Kidney (tissue), 14 donors: Measurements from ENCODE around the gene KIF5C. TPM values are rescaled to one million over a fixed set of nuclear protein-coding genes. Genes with fewer than 3 reads are reported as not detected.

Experiments
- DNase-seq, 5 donors: peaks; one replicate each; pipeline ENCODE4 v3.0.0-alpha.2; 2013 to 2020
- FAIRE-seq: peaks from 2 replicates; lab custom pipeline; 2012; peaks lifted over from hg19 to GRCh38; lab: Jason Lieb, UNC
- H3K27ac ChIP-seq, 2 donors: one replicate each; pipeline ENCODE4 v1.7.0; 2013; ENCODE audit warnings: low read depth in 2 of 2, low read length in 2 of 2, inconsistent platforms in 1 of 2
- H3K27me3 ChIP-seq: one replicate; pipeline ENCODE4 v1.7.1; 2013; ENCODE audit warnings: low read length, inconsistent platforms; ENCODE audit not compliant: control insufficient read depth, insufficient read depth
- H3K36me3 ChIP-seq, 3 donors: one replicate each; pipeline versions ENCODE4 v1.7.0 to v1.7.1; 2013; ENCODE audit warnings: low read length in 3 of 3, control low read depth in 1 of 3, inconsistent platforms in 1 of 3; ENCODE audit not compliant: insufficient read depth in 3 of 3, control insufficient read depth in 2 of 3
- H3K4me1 ChIP-seq, 3 donors: one replicate each; pipeline versions ENCODE4 v1.7.0 to v1.7.1; 2013; ENCODE audit warnings: low read length in 3 of 3, inconsistent platforms in 1 of 3, low read depth in 1 of 3; ENCODE audit not compliant: control insufficient read depth in 2 of 3, insufficient read depth in 2 of 3
- H3K4me3 ChIP-seq, 3 donors: one replicate each; pipeline versions ENCODE4 v1.7.0 to v1.8.1; 2013; ENCODE audit warnings: low read length in 3 of 3, control low read depth in 1 of 3, inconsistent platforms in 1 of 3
- H3K9ac ChIP-seq, 3 donors: one replicate each; pipeline versions ENCODE4 v1.7.0 to v1.7.1; 2013; ENCODE audit warnings: low read length in 3 of 3, control low read depth in 1 of 3, inconsistent platforms in 1 of 3
- H3K9me3 ChIP-seq, 3 donors: one replicate each; pipeline versions ENCODE4 v1.7.0 to v1.7.1; 2013; ENCODE audit warnings: low read length in 3 of 3, control low read depth in 1 of 3, inconsistent platforms in 1 of 3; ENCODE audit not compliant: control insufficient read depth in 2 of 3, insufficient read depth in 1 of 3
- CTCF ChIP-seq: IDR thresholded peaks from 3 replicates; pipeline ENCODE4 v1.5.1; 2012; ENCODE audit warnings: mild to moderate bottlenecking, moderate library complexity, borderline replicate concordance; ENCODE audit not compliant: insufficient read depth; ENCODE audit errors: extremely low read depth
- intact Hi-C: fragments of 100-400 bp; cut with DNase I; formaldehyde crosslinking; loops from one replicate; pipeline ENCODE4 v1.11.1; 2022
- polyA plus RNA-seq: library from polyadenylated mRNA; stranded (reverse); fragments of 350-450 nt; fragmentation: Illumina TruSeq; extraction: RNeasy Lipid Tissue Mini Kit (QIAGEN cat#74804); gene quantifications from one replicate; pipeline ENCODE4 v1.2.3, GENCODE V29; 2014; ENCODE audit warnings: low read depth, low replicate concordance; ENCODE audit not compliant: insufficient read depth
- total RNA-seq: library from RNA; stranded (reverse); fragmentation: NEBNext Ultra II Directional; extraction: Animal tissue kit (Norgen Biotek cat#: 25700); gene quantifications from one replicate; pipeline ENCODE4 v1.2.1, GENCODE V29; 2021
- donor health status: control.
- donor health status: control.
- donor health status: control.
- donor health status: control.
- donor health status: control.
- donor health status: DM: yes; HTN: yes; CAD: no.
- donor health status: Normal renal cell carcinoma (clear cell type).

Gene KIF5C
- total and polyA plus RNA-seq, 2 donors from 2014 or later, result 1.0 to 3.6 TPM

- no peaks in the 10 kb centered on the region for H3K36me3 ChIP-seq
- H3K27ac ChIP-seq, result no peak overlapping the region
- FAIRE-seq (no peak), DNase-seq (no peak)
- no peaks in the 10 kb centered on the region for H3K27me3 ChIP-seq
- no peak overlapping the region for H3K9ac ChIP-seq
- no peak for TF ChIP-seq CTCF
- no peaks in the 10 kb centered on the region for H3K4me1 ChIP-seq
- no peak overlapping the region for H3K4me3 ChIP-seq
- H3K9me3 ChIP-seq, result no peaks in the 10 kb centered on the region
- intact Hi-C loops, result no loop called here
These were observed 82.0 kb downstream of the KIF5C start for GRCh38 chr2:148957023-148957422.

DNA sequence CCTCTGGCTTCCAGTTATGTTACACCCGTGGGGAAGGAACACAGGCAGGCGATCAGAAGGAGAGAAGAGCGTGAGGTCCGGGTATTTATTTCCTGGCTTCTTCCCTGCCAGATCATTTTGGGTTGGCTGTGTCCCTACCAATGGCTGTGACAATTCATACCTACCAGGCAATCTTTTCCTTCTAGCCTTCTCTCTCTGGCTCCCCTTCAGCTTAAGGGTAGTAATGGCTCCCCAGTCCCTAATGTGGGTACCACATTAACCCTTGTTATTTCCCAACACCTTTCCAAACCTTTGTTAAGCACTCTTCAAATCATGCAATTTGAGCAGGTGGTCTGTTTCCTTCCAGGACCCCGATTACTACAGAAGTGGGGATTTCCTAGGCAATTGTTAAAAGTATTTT is 84.7 kb downstream of the KIF5C start:
- H3K4me3 ChIP-seq, result no peak overlapping the region
- no peaks in the 10 kb centered on the region for H3K27me3 ChIP-seq
- no peak overlapping the region for H3K27ac ChIP-seq
- intact Hi-C loops, result no loop called here
- H3K36me3 ChIP-seq, result no peaks in the 10 kb centered on the region
- no peaks in the 10 kb centered on the region for H3K4me1 ChIP-seq
- FAIRE-seq (no peak), DNase-seq (no peak)
- no peaks in the 10 kb centered on the region for H3K9me3 ChIP-seq
- no peak for TF ChIP-seq CTCF
- H3K9ac ChIP-seq, result no peak overlapping the region

GRCh38 chr2:148960483-148960882 is 85.5 kb downstream of the KIF5C start:
- DNase-seq (no peak), FAIRE-seq (no peak)
- H3K4me1 ChIP-seq, result no peaks in the 10 kb centered on the region
- no peaks in the 10 kb centered on the region for H3K9me3 ChIP-seq
- H3K27ac ChIP-seq, result no peak overlapping the region
- intact Hi-C loops, result no loop called here
- no peak overlapping the region for H3K4me3 ChIP-seq
- no peak for TF ChIP-seq CTCF
- no peaks in the 10 kb centered on the region for H3K27me3 ChIP-seq
- H3K36me3 ChIP-seq, result no peaks in the 10 kb centered on the region
- H3K9ac ChIP-seq, result no peak overlapping the region

- DNase-seq (no peak), FAIRE-seq (no peak)
- Histone ChIP-seq H3K9ac (no peak overlapping the region), H3K27ac (no peak overlapping the region), H3K4me1 (no peaks in the 10 kb centered on the region), H3K27me3 (no peaks in the 10 kb centered on the region), H3K9me3 (no peaks in the 10 kb centered on the region), H3K36me3 (no peaks in the 10 kb centered on the region), H3K4me3 (no peak overlapping the region)
- TF ChIP-seq CTCF, result no peak
- intact Hi-C loops, result no loop called here
These were observed 88.4 kb downstream of the KIF5C start for GRCh38 chr2:148963461-148963860.
